Naive thymus-derived CD4-positive, alpha-beta T cell (primary cell): ENCODE data around the gene FGFRL1. TPM values are rescaled to one million over a fixed set of nuclear protein-coding genes. Genes with fewer than 3 reads are reported as not detected.
A peak's percentile ranks its signal among the peaks of the same experiment; 100 is the strongest.
"Not testable (repeated sequence)": the region's sequence is repeated elsewhere in the genome, so short reads cannot be mapped to it uniquely, and the experiment has no call there.

Experiments
- ATAC-seq: fragments of 150-1000 bp; cut with Tn5 transposase; 2 replicates; pipeline ENCODE4 v1.10.0; 2021; ENCODE audit warnings: mild to moderate bottlenecking, moderate library complexity
- CTCF ChIA-PET: fragments of 350-600 bp; sonication (Branson Sonifier 250); formaldehyde crosslinking; loops from one replicate; lab custom pipeline; 2021; ENCODE audit warnings: antibody characterized with exemption; lab: Charles Lee
- POLR2A ChIA-PET: fragments of 350-600 bp; sonication (Branson Sonifier 250); formaldehyde crosslinking; loops from one replicate; lab custom pipeline; 2021; ENCODE audit warnings: antibody characterized with exemption, inconsistent platforms; lab: Charles Lee
- DNase-seq, 9 donors: peaks; one replicate each; pipeline versions ENCODE4 v3.0.0 to v3.0.0-alpha.2; 2020 to 2022; ENCODE audit warnings: mixed read lengths in 1 of 9
- H3K27ac ChIP-seq: one replicate; pipeline ENCODE4 v1.7.0; 2013; ENCODE audit warnings: mild to moderate bottlenecking, low read depth, low read length, moderate library complexity
- H3K27me3 ChIP-seq, 2 donors: one replicate each; pipeline ENCODE4 v1.7.0; 2013; ENCODE audit warnings: low read length in 2 of 2, mild to moderate bottlenecking in 2 of 2, moderate library complexity in 2 of 2; ENCODE audit not compliant: control insufficient read depth in 2 of 2, insufficient read depth in 2 of 2
- H3K36me3 ChIP-seq, 3 experiments: 1 replicate in 2 of 3; 2 replicates in 1 of 3; pipeline ENCODE4 v1.7.0; 2013; ENCODE audit warnings: low read length in 3 of 3, mild to moderate bottlenecking in 3 of 3, moderate library complexity in 1 of 3; ENCODE audit not compliant: insufficient read depth in 3 of 3, control insufficient read depth in 2 of 3
- H3K4me1 ChIP-seq, 2 donors: one replicate each; pipeline ENCODE4 v1.7.0; 2013; ENCODE audit warnings: low read length in 2 of 2, mild to moderate bottlenecking in 2 of 2, moderate library complexity in 1 of 2; ENCODE audit not compliant: control insufficient read depth in 2 of 2, insufficient read depth in 2 of 2
- H3K4me3 ChIP-seq: 2 replicates; pipeline ENCODE4 v1.7.0; 2013; ENCODE audit warnings: mild to moderate bottlenecking, low read length
- H3K9me3 ChIP-seq, 3 experiments: 1 replicate in 2 of 3; 2 replicates in 1 of 3; pipeline ENCODE4 v1.7.0; 2013; ENCODE audit warnings: low read length in 3 of 3; ENCODE audit not compliant: control insufficient read depth in 2 of 3
- H3K27ac Mint-ChIP-seq, 9 donors: one replicate each; pipeline ENCODE4 v1.8.0; 2020 to 2022; ENCODE audit warnings: mixed read lengths in 9 of 9, mild to moderate bottlenecking in 8 of 9, moderate library complexity in 5 of 9, inconsistent platforms in 2 of 9
- H3K27me3 Mint-ChIP-seq, 5 donors: one replicate each; pipeline ENCODE4 v1.8.0; 2021 to 2022; ENCODE audit warnings: mixed read lengths in 5 of 5, mild to moderate bottlenecking in 1 of 5
- H3K36me3 Mint-ChIP-seq, 5 donors: one replicate each; pipeline ENCODE4 v1.8.0; 2020 to 2022; ENCODE audit warnings: mixed read lengths in 5 of 5, mild to moderate bottlenecking in 3 of 5, inconsistent platforms in 1 of 5
- H3K4me1 Mint-ChIP-seq, 7 donors: one replicate each; pipeline ENCODE4 v1.8.0; 2020 to 2022; ENCODE audit warnings: mixed read lengths in 7 of 7, mild to moderate bottlenecking in 3 of 7, inconsistent platforms in 1 of 7
- H3K4me3 Mint-ChIP-seq, 10 donors: one replicate each; pipeline ENCODE4 v1.8.0; 2020 to 2022; ENCODE audit warnings: mild to moderate bottlenecking in 10 of 10, mixed read lengths in 10 of 10, moderate library complexity in 6 of 10, inconsistent platforms in 2 of 10
- H3K9me3 Mint-ChIP-seq, 11 donors: one replicate each; pipeline ENCODE4 v1.8.0; 2020 to 2022; ENCODE audit warnings: mixed read lengths in 11 of 11, mild to moderate bottlenecking in 4 of 11, inconsistent platforms in 1 of 11, moderate library complexity in 1 of 11
- intact Hi-C, 2 donors: fragments of 100-400 bp; cut with micrococcal nuclease; formaldehyde crosslinking; loops; one replicate each; pipeline ENCODE4 v1.15.1; 2023
- polyA plus RNA-seq, 2 donors: library from polyadenylated mRNA; unstranded; fragments of 300-500 nt; fragmentation: Illumina TruSeq; gene quantifications; one replicate each; pipeline ENCODE4 v1.2.3, GENCODE V29; 2021
- total RNA-seq, 6 experiments: library from RNA in 5 of 6; stranded (reverse) in 5 of 6; gene quantifications; 1 replicate in 5 of 6; 2 replicates in 1 of 6; pipeline ENCODE4 v1.2.3 and lab custom pipeline; 2021 to 2026

Gene FGFRL1
- total and polyA plus RNA-seq, 7 experiments from 2014 or later: 0.45 to 28.1 (median 17.7) TPM

GRCh38 chr4:1043651-1044468 is 32.4 kb downstream of the FGFRL1 start:
- Histone ChIP-seq H3K27me3 (no peaks in the 10 kb centered on the region), H3K9me3 (no peaks in the 10 kb centered on the region), H3K4me3 (no peak overlapping the region), H3K27ac (no peak overlapping the region), H3K4me1 (no peaks in the 10 kb centered on the region), H3K36me3 (no peaks in the 10 kb centered on the region)
- H3K36me3 Mint-ChIP-seq: peaks cover 0 to 4% (median 0%) of the 10 kb centered on the region in 5 donors
- H3K9me3 Mint-ChIP-seq: peaks cover 0 to 5% (median 0%) of the 10 kb centered on the region in 11 donors
- no peak overlapping the region for H3K4me3 Mint-ChIP-seq
- ATAC-seq: peak; percentile 80
- intact Hi-C loops: no loop called here
- H3K27me3 Mint-ChIP-seq: peaks cover 17 to 40% (median 21%) of the 10 kb centered on the region in 5 donors
- ChIA-PET CTCF (no interaction called here), POLR2A (no interaction called here)
- no peak overlapping the region for H3K27ac Mint-ChIP-seq
- DNase-seq: peak in 1 of 9 donors; percentile 42
- peaks cover 0 to 6% (median 4%) of the 10 kb centered on the region in 7 donors for H3K4me1 Mint-ChIP-seq

- H3K36me3 Mint-ChIP-seq: peaks cover 0 to 4% (median 0%) of the 10 kb centered on the region in 5 donors
- peaks cover 0 to 6% (median 4%) of the 10 kb centered on the region in 7 donors for H3K4me1 Mint-ChIP-seq
- Histone ChIP-seq H3K27ac (no peak overlapping the region), H3K4me1 (no peaks in the 10 kb centered on the region), H3K4me3 (no peak overlapping the region), H3K9me3 (no peaks in the 10 kb centered on the region), H3K27me3 (no peaks in the 10 kb centered on the region), H3K36me3 (no peaks in the 10 kb centered on the region)
- no peak for DNase-seq
- ChIA-PET CTCF (no interaction called here), POLR2A (no interaction called here)
- intact Hi-C loops: no loop called here
- ATAC-seq: no peak
- peaks cover 0 to 8% (median 0%) of the 10 kb centered on the region in 11 donors for H3K9me3 Mint-ChIP-seq
- H3K27ac Mint-ChIP-seq: no peak overlapping the region
- peaks cover 17 to 45% (median 21%) of the 10 kb centered on the region in 5 donors for H3K27me3 Mint-ChIP-seq
- H3K4me3 Mint-ChIP-seq: no peak overlapping the region
Measured at GRCh38 chr4:1044469-1045192, 33.2 kb downstream of the FGFRL1 start.

- H3K36me3 ChIP-seq: no peaks in the 10 kb centered on the region
- no peaks in the 10 kb centered on the region for H3K27me3 ChIP-seq
- Mint-ChIP-seq H3K9me3 (peaks cover 0 to 8% (median 0%) of the 10 kb centered on the region in 11 donors), H3K36me3 (peaks cover 0 to 4% (median 0%) of the 10 kb centered on the region in 5 donors), H3K4me3 (no peak overlapping the region), H3K4me1 (peaks cover 0 to 6% (median 4%) of the 10 kb centered on the region in 7 donors), H3K27ac (no peak overlapping the region), H3K27me3 (peaks cover 17 to 44% (median 21%) of the 10 kb centered on the region in 5 donors)
- DNase-seq (no peak), ATAC-seq (no peak)
- H3K4me1 ChIP-seq: no peaks in the 10 kb centered on the region
- intact Hi-C loops: no loop called here
- ChIA-PET CTCF (no interaction called here), POLR2A (no interaction called here)
- H3K9me3 ChIP-seq: no peaks in the 10 kb centered on the region
- no peak overlapping the region for H3K27ac ChIP-seq
- H3K4me3 ChIP-seq: no peak overlapping the region
Measured at GRCh38 chr4:1045193-1045594, 33.8 kb downstream of the FGFRL1 start.

GRCh38 chr4:1045595-1046201 is 34.3 kb downstream of the FGFRL1 start:
- no peak overlapping the region for H3K27ac Mint-ChIP-seq
- ChIA-PET POLR2A (no interaction called here), CTCF (no interaction called here)
- H3K27me3 Mint-ChIP-seq: peaks cover 17 to 42% (median 21%) of the 10 kb centered on the region in 5 donors
- peaks cover 0 to 4% (median 0%) of the 10 kb centered on the region in 5 donors for H3K36me3 Mint-ChIP-seq
- Histone ChIP-seq H3K9me3 (no peaks in the 10 kb centered on the region), H3K27me3 (no peaks in the 10 kb centered on the region), H3K4me3 (no peak overlapping the region), H3K36me3 (no peaks in the 10 kb centered on the region), H3K27ac (no peak overlapping the region), H3K4me1 (no peaks in the 10 kb centered on the region)
- peaks cover 0 to 6% (median 4%) of the 10 kb centered on the region in 7 donors for H3K4me1 Mint-ChIP-seq
- intact Hi-C loops: no loop called here
- no peak overlapping the region for H3K4me3 Mint-ChIP-seq
- no peak for DNase-seq
- H3K9me3 Mint-ChIP-seq: peaks cover 0 to 8% (median 0%) of the 10 kb centered on the region in 11 donors
- no peak for ATAC-seq

GRCh38 chr4:1046581-1047011 is 35.2 kb downstream of the FGFRL1 start:
- H3K27ac ChIP-seq, H3K27me3 ChIP-seq, H3K36me3 Mint-ChIP-seq, H3K4me1 ChIP-seq, H3K36me3 ChIP-seq, DNase-seq, H3K4me3 ChIP-seq, CTCF ChIA-PET, intact Hi-C loops, H3K9me3 Mint-ChIP-seq, ATAC-seq, POLR2A ChIA-PET, H3K9me3 ChIP-seq, H3K4me1 Mint-ChIP-seq: not testable (repeated sequence)
- Mint-ChIP-seq H3K27ac (peak overlapping the region in 3 of 9 donors; percentile 22 to 49 (median 32)), H3K4me3 (peak overlapping the region in 5 of 10 donors; percentile 14 to 61 (median 45)), H3K27me3 (peaks cover 17 to 41% (median 23%) of the 10 kb centered on the region in 5 donors)

GRCh38 chr4:1047106-1047975 is 35.9 kb downstream of the FGFRL1 start:
- Mint-ChIP-seq H3K27me3 (peaks cover 17 to 40% (median 25%) of the 10 kb centered on the region in 5 donors), H3K4me3 (peak overlapping the region in 3 of 10 donors; percentile 36 to 61 (median 45)), H3K4me1 (peaks cover 0 to 6% (median 4%) of the 10 kb centered on the region in 7 donors), H3K36me3 (peaks cover 0 to 4% (median 4%) of the 10 kb centered on the region in 5 donors), H3K27ac (no peak overlapping the region), H3K9me3 (peaks cover 0 to 9% (median 2%) of the 10 kb centered on the region in 11 donors)
- Histone ChIP-seq H3K36me3 (no peaks in the 10 kb centered on the region), H3K4me1 (no peaks in the 10 kb centered on the region), H3K9me3 (no peaks in the 10 kb centered on the region), H3K27me3 (no peaks in the 10 kb centered on the region), H3K4me3 (no peak overlapping the region), H3K27ac (no peak overlapping the region)
- ChIA-PET POLR2A (no interaction called here), CTCF (no interaction called here)
- intact Hi-C loops: no loop called here
- DNase-seq: peak in 1 of 9 donors; percentile 6
- ATAC-seq: no peak
